Endothelial cell of umbilical vein (primary cell): Measurements from ENCODE around the gene CNPY1. TPM values are rescaled to one million over a fixed set of nuclear protein-coding genes. Genes with fewer than 3 reads are reported as not detected.

ENCODE experiments used
- BruUV-seq: library from RNA; stranded (reverse); fragments of 400-500 nt; replicated peaks from 2 replicates; lab custom pipeline; 2021; lab: Mats Ljungman, UMichigan
- CTCF ChIA-PET: fragments of 300-600, 350-600 bp; sonication (Branson Sonifier 250); formaldehyde crosslinking; loops from one replicate; lab custom pipeline; 2021; ENCODE audit warnings: antibody characterized with exemption, inconsistent platforms; lab: Charles Lee
- POLR2A ChIA-PET: fragments of 300-600, 350-600 bp; sonication (Branson Sonifier 250); formaldehyde crosslinking; loops from one replicate; lab custom pipeline; 2021; ENCODE audit warnings: antibody characterized with exemption, inconsistent platforms; lab: Charles Lee
- DNase-seq: peaks from one replicate; pipeline ENCODE4 v3.0.0-alpha.2; 2011; ENCODE audit warnings: low read depth, low spot score
- FAIRE-seq: peaks from 2 replicates; lab custom pipeline; 2011; peaks lifted over from hg19 to GRCh38; lab: Jason Lieb, UNC
- H2AFZ ChIP-seq: 2 replicates; pipeline ENCODE4 v1.6.0; 2012; ENCODE audit warnings: low read depth, low read length, control low read depth, inconsistent platforms
- H3K27ac ChIP-seq: 2 replicates; pipeline ENCODE4 v1.5.1; 2011; ENCODE audit warnings: low read depth, mild to moderate bottlenecking, control low read depth, low read length, moderate library complexity; ENCODE audit not compliant: insufficient read depth
- H3K27me3 ChIP-seq, 2 experiments: 2 replicates each; pipeline versions ENCODE4 v1.6.0 to v1.6.1; 2011; ENCODE audit warnings: low read length in 2 of 2, mixed read lengths in 1 of 2; ENCODE audit not compliant: control insufficient read depth in 2 of 2, insufficient read depth in 2 of 2
- H3K36me3 ChIP-seq, 2 experiments: 2 replicates in 1 of 2; 3 replicates in 1 of 2; pipeline ENCODE4 v1.5.1; 2011; ENCODE audit warnings: low read length in 2 of 2, mild to moderate bottlenecking in 1 of 2, moderate library complexity in 1 of 2; ENCODE audit not compliant: control insufficient read depth in 2 of 2, insufficient read depth in 2 of 2; ENCODE audit errors: extremely low read depth in 1 of 2
- H3K4me1 ChIP-seq: 3 replicates; pipeline ENCODE4 v1.5.1; 2011; ENCODE audit warnings: mild to moderate bottlenecking, low read length; ENCODE audit not compliant: control insufficient read depth, insufficient read depth; ENCODE audit errors: extremely low read depth
- H3K4me2 ChIP-seq: 2 replicates; pipeline ENCODE4 v1.6.1; 2011; ENCODE audit warnings: low read length, control low read depth, mixed read lengths; ENCODE audit not compliant: insufficient read depth
- H3K4me3 ChIP-seq, 3 experiments: fragments of 200-600 bp in 1 of 3; sonication (generic), shearing (Covaris generic) in 1 of 3; replicated peaks in 1 of 3; 2 replicates each; pipeline ENCODE4 v1.5.1; 2011 to 2016; ENCODE audit warnings: control low read depth in 3 of 3, low read length in 3 of 3, mild to moderate bottlenecking in 2 of 3, inconsistent platforms in 1 of 3, low read depth in 1 of 3, moderate library complexity in 1 of 3; ENCODE audit not compliant: insufficient read depth in 1 of 3
- H3K79me2 ChIP-seq: 2 replicates; pipeline ENCODE4 v1.6.0; 2012; ENCODE audit warnings: low read length, inconsistent platforms; ENCODE audit not compliant: control insufficient read depth, insufficient read depth
- H3K9ac ChIP-seq: replicated peaks from 2 replicates; pipeline ENCODE3; 2011; ENCODE audit warnings: low read length, control low read depth; ENCODE audit not compliant: insufficient read depth; ENCODE audit errors: extremely low read depth
- H3K9me1 ChIP-seq: replicated peaks from 3 replicates; pipeline ENCODE4 v1.6.0; 2011; ENCODE audit warnings: mild to moderate bottlenecking, low read length; ENCODE audit not compliant: control insufficient read depth, insufficient read depth; ENCODE audit errors: extremely low read depth
- H3K9me3 ChIP-seq: replicated peaks from 2 replicates; pipeline ENCODE4 v1.5.1; 2012; ENCODE audit warnings: low read length, inconsistent platforms; ENCODE audit not compliant: control insufficient read depth, insufficient read depth
- H4K20me1 ChIP-seq: replicated peaks from 2 replicates; pipeline ENCODE3; 2011; ENCODE audit warnings: mild to moderate bottlenecking, low read length; ENCODE audit not compliant: control insufficient read depth, insufficient read depth; ENCODE audit errors: extremely low read depth
- EZH2 ChIP-seq: IDR thresholded peaks from 2 replicates; pipeline ENCODE4 v1.6.1; 2012; ENCODE audit warnings: borderline replicate concordance, low read depth, mild to moderate bottlenecking, moderate library complexity, low read length, inconsistent platforms; ENCODE audit not compliant: severe bottlenecking
- FOS ChIP-seq: IDR thresholded peaks from 2 replicates; pipeline ENCODE4 v1.6.1; 2011; ENCODE audit warnings: mild to moderate bottlenecking, low read length, moderate library complexity, borderline replicate concordance; ENCODE audit not compliant: insufficient read depth
- GATA2 ChIP-seq: IDR thresholded peaks from 2 replicates; pipeline ENCODE4 v1.7.0; 2011; ENCODE audit warnings: low read depth, mild to moderate bottlenecking, moderate library complexity, mixed read lengths, low read length; ENCODE audit not compliant: insufficient read length, insufficient read depth
- JUN ChIP-seq: IDR thresholded peaks from 2 replicates; pipeline ENCODE4 v1.6.1; 2011; ENCODE audit warnings: borderline replicate concordance, low read depth; ENCODE audit not compliant: insufficient read length, insufficient read depth
- POLR2A ChIP-seq: IDR thresholded peaks from 2 replicates; pipeline ENCODE4 v1.6.1; 2012; ENCODE audit warnings: low read depth, mild to moderate bottlenecking, control low read depth, low read length
- POLR2AphosphoS5 ChIP-seq: IDR thresholded peaks from 2 replicates; pipeline ENCODE4 v1.6.1; 2012; ENCODE audit warnings: low read depth, mild to moderate bottlenecking, control low read depth, low read length, moderate library complexity; ENCODE audit not compliant: insufficient read depth
- dilution Hi-C: fragments of 300-500 bp; cut with MboI; formaldehyde crosslinking; loops from one replicate; pipeline ENCODE4 v1.15.0; 2019; ENCODE audit warnings: low sequenced_read_pairs; ENCODE audit not compliant: extremely low pct_ligation_motif_present
- intact Hi-C: fragments of 100-400 bp; cut with micrococcal nuclease; formaldehyde crosslinking; loops from one replicate; pipeline ENCODE4 v1.10.0; 2022
- polyA plus RNA-seq, 4 experiments: library from polyadenylated mRNA; depleted of rRNA in 3 of 4; stranded (reverse) in 3 of 4; unstranded in 1 of 4; fragments of >200 nt; gene quantifications; 2 replicates each; pipeline versions ENCODE4 v1.2.1 to v1.2.3, GENCODE V29; 2011 to 2012; ENCODE audit warnings: missing spikeins in 1 of 4
- total RNA-seq: library from RNA; stranded (reverse); gene quantifications from 2 replicates; pipeline ENCODE4 v1.2.3, GENCODE V29; 2021
- TF ChIP-seq, protein P1 (sequence below), 2 donors: IDR thresholded peaks; 1 replicate in 1 of 2; 2 replicates in 1 of 2; pipeline ENCODE4 v1.5.1; 2011; ENCODE audit warnings: low read length in 2 of 2, mild to moderate bottlenecking in 2 of 2, moderate library complexity in 2 of 2, control low read depth in 1 of 2, inconsistent platforms in 1 of 2, low read depth in 1 of 2; ENCODE audit not compliant: insufficient read depth in 1 of 2; ENCODE audit errors: extremely low read depth in 1 of 2

The CNPY1 gene
- total and polyA plus RNA-seq, 2 donors (not counting 3 experiments of a cell fraction or from before 2014, with no cell fraction given): not detected

- dilution Hi-C loops (no loop called here), intact Hi-C loops (no loop called here)
- H3K79me2 ChIP-seq: no peaks in the 10 kb centered on the region
- POLR2A ChIA-PET: no interaction called here
- no peak for DNase-seq
- no peak for FAIRE-seq
- H3K9ac ChIP-seq: no peak overlapping the region
- H3K36me3 ChIP-seq: no peaks in the 10 kb centered on the region
- H3K4me3 ChIP-seq: no peak overlapping the region
- H3K9me3 ChIP-seq: no peaks in the 10 kb centered on the region
- TF ChIP-seq POLR2AphosphoS5: no peak
- TF ChIP-seq, protein P1, sequence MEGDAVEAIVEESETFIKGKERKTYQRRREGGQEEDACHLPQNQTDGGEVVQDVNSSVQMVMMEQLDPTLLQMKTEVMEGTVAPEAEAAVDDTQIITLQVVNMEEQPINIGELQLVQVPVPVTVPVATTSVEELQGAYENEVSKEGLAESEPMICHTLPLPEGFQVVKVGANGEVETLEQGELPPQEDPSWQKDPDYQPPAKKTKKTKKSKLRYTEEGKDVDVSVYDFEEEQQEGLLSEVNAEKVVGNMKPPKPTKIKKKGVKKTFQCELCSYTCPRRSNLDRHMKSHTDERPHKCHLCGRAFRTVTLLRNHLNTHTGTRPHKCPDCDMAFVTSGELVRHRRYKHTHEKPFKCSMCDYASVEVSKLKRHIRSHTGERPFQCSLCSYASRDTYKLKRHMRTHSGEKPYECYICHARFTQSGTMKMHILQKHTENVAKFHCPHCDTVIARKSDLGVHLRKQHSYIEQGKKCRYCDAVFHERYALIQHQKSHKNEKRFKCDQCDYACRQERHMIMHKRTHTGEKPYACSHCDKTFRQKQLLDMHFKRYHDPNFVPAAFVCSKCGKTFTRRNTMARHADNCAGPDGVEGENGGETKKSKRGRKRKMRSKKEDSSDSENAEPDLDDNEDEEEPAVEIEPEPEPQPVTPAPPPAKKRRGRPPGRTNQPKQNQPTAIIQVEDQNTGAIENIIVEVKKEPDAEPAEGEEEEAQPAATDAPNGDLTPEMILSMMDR (IDR thresholded peaks at IDR 0.05; ENCODE audit: extremely low read depth in 1 of 2, insufficient read depth in 1 of 2, low read depth in 1 of 2, low read length in 2 of 2): no peak
- TF ChIP-seq EZH2: no peak
- no peak for TF ChIP-seq FOS
- TF ChIP-seq POLR2A: no peak
- TF ChIP-seq GATA2: no peak
- no peak for TF ChIP-seq JUN
- no peaks in the 10 kb centered on the region for H4K20me1 ChIP-seq
- H3K27me3 ChIP-seq: no peaks in the 10 kb centered on the region
- no peaks in the 10 kb centered on the region for H3K9me1 ChIP-seq
- BruUV-seq: no TSS peak
- H3K27ac ChIP-seq: no peak overlapping the region
- no peak overlapping the region for H2AFZ ChIP-seq
- no peaks in the 10 kb centered on the region for H3K4me1 ChIP-seq
- no peak overlapping the region for H3K4me2 ChIP-seq
- CTCF ChIA-PET: interaction anchor here (0.9 to 1.9 kb wide), 2 partner anchors 249 to 596 kb away, joined by 3 to 6 read pairs; no protein-coding TSS in a partner anchor
Observed at GRCh38 chr7:155524018-155524556, 22.3 kb downstream of the CNPY1 start.
